ENCODE results near the gene YDJC. TPM values are rescaled to one million over a fixed set of nuclear protein-coding genes. Genes with fewer than 3 reads are reported as not detected.
"Not testable (repeated sequence)": the region's sequence is repeated elsewhere in the genome, so short reads cannot be mapped to it uniquely, and the experiment has no call there.

YDJC gene
- total RNA-seq, 1 donor from 2014 or later: 19.0 TPM

GRCh38 chr22:21589396-21589795 is 40.4 kb downstream of the YDJC start:
- peak overlapping the region; percentile 63 for H3K27ac Mint-ChIP-seq
- no peak for TF ChIP-seq CTCF (IDR thresholded peaks at IDR 0.05; ENCODE audit: unreplicated experiment)
- H3K4me1 Mint-ChIP-seq (ENCODE audit: low read depth): no peaks in the 10 kb centered on the region
- no peak for DNase-seq (ENCODE audit: low spot score, unreplicated experiment)
- no peaks in the 10 kb centered on the region for H3K27me3 Mint-ChIP-seq
- no peaks in the 10 kb centered on the region for H3K9me3 Mint-ChIP-seq (ENCODE audit: low read depth)
- no peak overlapping the region for H3K4me3 Mint-ChIP-seq (ENCODE audit: low read depth)
- peaks cover 13% of the 10 kb centered on the region for H3K36me3 Mint-ChIP-seq (ENCODE audit: insufficient read depth)

- Mint-ChIP-seq H3K27ac (no peak overlapping the region), H3K4me3 (ENCODE audit: low read depth) (no peak overlapping the region), H3K36me3 (ENCODE audit: insufficient read depth) (peaks cover 6% of the 10 kb centered on the region), H3K4me1 (ENCODE audit: low read depth) (peaks cover 1% of the 10 kb centered on the region), H3K9me3 (ENCODE audit: low read depth) (no peaks in the 10 kb centered on the region), H3K27me3 (no peaks in the 10 kb centered on the region)
- DNase-seq (ENCODE audit: low spot score, unreplicated experiment): no peak
- TF ChIP-seq CTCF (IDR thresholded peaks at IDR 0.05; ENCODE audit: unreplicated experiment): no peak
Measured at GRCh38 chr22:21587803-21588611, 41.8 kb downstream of the YDJC start.

GRCh38 chr22:21585389-21585788 is 44.4 kb downstream of the YDJC start:
- Mint-ChIP-seq H3K9me3 (ENCODE audit: low read depth) (no peaks in the 10 kb centered on the region), H3K4me1 (ENCODE audit: low read depth) (peaks cover 1% of the 10 kb centered on the region), H3K27me3 (no peaks in the 10 kb centered on the region), H3K36me3 (ENCODE audit: insufficient read depth) (peaks cover 6% of the 10 kb centered on the region), H3K4me3 (ENCODE audit: low read depth) (no peak overlapping the region), H3K27ac (peak overlapping the region; percentile 57)
- no peak for DNase-seq (ENCODE audit: low spot score, unreplicated experiment)
- no peak for TF ChIP-seq CTCF (IDR thresholded peaks at IDR 0.05; ENCODE audit: unreplicated experiment)

- no peak for DNase-seq (ENCODE audit: low spot score, unreplicated experiment)
- H3K4me3 Mint-ChIP-seq (ENCODE audit: low read depth): no peak overlapping the region
- H3K4me1 Mint-ChIP-seq (ENCODE audit: low read depth): peaks cover 3% of the 10 kb centered on the region
- H3K27me3 Mint-ChIP-seq: no peaks in the 10 kb centered on the region
- peaks cover 6% of the 10 kb centered on the region for H3K36me3 Mint-ChIP-seq (ENCODE audit: insufficient read depth)
- no peak for TF ChIP-seq CTCF (IDR thresholded peaks at IDR 0.05; ENCODE audit: unreplicated experiment)
- H3K9me3 Mint-ChIP-seq (ENCODE audit: low read depth): no peaks in the 10 kb centered on the region
- H3K27ac Mint-ChIP-seq: peak overlapping the region; percentile 92
Measured at GRCh38 chr22:21582801-21583740, 46.8 kb downstream of the YDJC start.

- H3K36me3 Mint-ChIP-seq (ENCODE audit: insufficient read depth); H3K27me3 Mint-ChIP-seq; DNase-seq (ENCODE audit: low spot score, unreplicated experiment); H3K9me3 Mint-ChIP-seq (ENCODE audit: low read depth); H3K27ac Mint-ChIP-seq; H3K4me1 Mint-ChIP-seq (ENCODE audit: low read depth); H3K4me3 Mint-ChIP-seq (ENCODE audit: low read depth): not testable (repeated sequence)
Measured at GRCh38 chr22:21581009-21581713, 48.7 kb downstream of the YDJC start.

GRCh38 chr22:21580623-21581007 is 49.2 kb downstream of the YDJC start:
- not testable (repeated sequence) for H3K27me3 Mint-ChIP-seq; H3K4me1 Mint-ChIP-seq (ENCODE audit: low read depth); H3K9me3 Mint-ChIP-seq (ENCODE audit: low read depth); H3K4me3 Mint-ChIP-seq (ENCODE audit: low read depth); H3K27ac Mint-ChIP-seq; H3K36me3 Mint-ChIP-seq (ENCODE audit: insufficient read depth); DNase-seq (ENCODE audit: low spot score, unreplicated experiment)
